Activated CD4-positive, alpha-beta T cell treated with anti-CD3 and anti-CD28 coated beads, Interleukin-2, amount 10 ng/mL, durations not matched to agents 7 days and 5 days (primary cell): ENCODE data around the gene RBM27. TPM values are rescaled to one million over a fixed set of nuclear protein-coding genes. Genes with fewer than 3 reads are reported as not detected.

Experiments used
- CTCF ChIA-PET: fragments of 350-600 bp; sonication (Branson Sonifier 250); formaldehyde crosslinking; loops from one replicate; lab custom pipeline; 2021; ENCODE audit warnings: antibody characterized with exemption; lab: Charles Lee
- POLR2A ChIA-PET: fragments of 350-600 bp; sonication (Branson Sonifier 250); formaldehyde crosslinking; loops from one replicate; lab custom pipeline; 2021; ENCODE audit warnings: antibody characterized with exemption; lab: Charles Lee
- DNase-seq: peaks from one replicate; pipeline ENCODE4 v3.0.0-alpha.2; 2020
- H3K27ac Mint-ChIP-seq: one replicate; pipeline ENCODE4 v1.8.0; 2021; ENCODE audit warnings: mild to moderate bottlenecking, moderate library complexity, mixed read lengths
- H3K27me3 Mint-ChIP-seq: one replicate; pipeline ENCODE4 v1.8.0; 2021; ENCODE audit warnings: mixed read lengths
- H3K36me3 Mint-ChIP-seq: one replicate; pipeline ENCODE4 v1.8.0; 2021; ENCODE audit warnings: low read depth, mixed read lengths
- H3K4me1 Mint-ChIP-seq: one replicate; pipeline ENCODE4 v1.8.0; 2021; ENCODE audit warnings: mixed read lengths
- H3K4me3 Mint-ChIP-seq: one replicate; pipeline ENCODE4 v1.8.0; 2021; ENCODE audit warnings: mild to moderate bottlenecking, moderate library complexity, mixed read lengths
- H3K9me3 Mint-ChIP-seq: one replicate; pipeline ENCODE4 v1.8.0; 2021; ENCODE audit warnings: mixed read lengths
- total RNA-seq, 2 experiments: library from RNA; stranded (reverse); gene quantifications; one replicate each; pipeline ENCODE4 v1.2.3, GENCODE V29; 2021

The RBM27 gene
- total RNA-seq, 2 experiments from 2014 or later = 19.5 to 36.3 TPM

GRCh38 chr5:146243247-146243646 is 39.8 kb downstream of the RBM27 start:
- no peak overlapping the region for H3K27ac Mint-ChIP-seq
- H3K4me3 Mint-ChIP-seq = no peak overlapping the region
- no peak for DNase-seq
- ChIA-PET CTCF (interaction anchor here (1.0 kb wide), 1 partner anchor 21 kb away, joined by 3 read pairs; no protein-coding TSS in a partner anchor), POLR2A (no interaction called here)
- H3K4me1 Mint-ChIP-seq = peaks cover 7% of the 10 kb centered on the region
- no peaks in the 10 kb centered on the region for H3K9me3 Mint-ChIP-seq
- peaks cover 40% of the 10 kb centered on the region for H3K36me3 Mint-ChIP-seq
- no peaks in the 10 kb centered on the region for H3K27me3 Mint-ChIP-seq

- Mint-ChIP-seq H3K4me3 (no peak overlapping the region), H3K27ac (no peak overlapping the region), H3K4me1 (peaks cover 3% of the 10 kb centered on the region), H3K27me3 (no peaks in the 10 kb centered on the region), H3K36me3 (peaks cover 33% of the 10 kb centered on the region), H3K9me3 (no peaks in the 10 kb centered on the region)
- POLR2A ChIA-PET = no interaction called here
- no peak for DNase-seq
- CTCF ChIA-PET = no interaction called here
Observed at GRCh38 chr5:146248561-146248960, 45.2 kb downstream of the RBM27 start.

GRCh38 chr5:146249801-146250200 is 46.4 kb downstream of the RBM27 start:
- H3K36me3 Mint-ChIP-seq = peaks cover 31% of the 10 kb centered on the region
- no peak overlapping the region for H3K27ac Mint-ChIP-seq
- ChIA-PET POLR2A (no interaction called here), CTCF (no interaction called here)
- no peaks in the 10 kb centered on the region for H3K9me3 Mint-ChIP-seq
- peaks cover 3% of the 10 kb centered on the region for H3K4me1 Mint-ChIP-seq
- no peak for DNase-seq
- no peaks in the 10 kb centered on the region for H3K27me3 Mint-ChIP-seq
- no peak overlapping the region for H3K4me3 Mint-ChIP-seq

Other genes starting within 250 kb of the RBM27 start
- under 1 TPM; 0.47 to 0.48 TPM for gene PLAC8L1, start 98.0 kb upstream of the RBM27 start, total RNA-seq
- 100 to 1,000 TPM; 108 to 110 TPM for gene LARS1, start 21.0 kb upstream of the RBM27 start, total RNA-seq
- under 1 TPM; 0.10 to 0.17 TPM for gene POU4F3, start 135.2 kb downstream of the RBM27 start, total RNA-seq
- 10 to 100 TPM; 85.2 to 95.3 TPM for gene TCERG1, start 243.7 kb downstream of the RBM27 start, total RNA-seq